ENCODE measurements around the gene OGDHL. TPM values are rescaled to one million over a fixed set of nuclear protein-coding genes. Genes with fewer than 3 reads are reported as not detected.
"Not testable (repeated sequence)": the region's sequence is repeated elsewhere in the genome, so short reads cannot be mapped to it uniquely, and the experiment has no call there.

Gene OGDHL
- total RNA-seq, 2 experiments from 2014 or later: not detected

DNA sequence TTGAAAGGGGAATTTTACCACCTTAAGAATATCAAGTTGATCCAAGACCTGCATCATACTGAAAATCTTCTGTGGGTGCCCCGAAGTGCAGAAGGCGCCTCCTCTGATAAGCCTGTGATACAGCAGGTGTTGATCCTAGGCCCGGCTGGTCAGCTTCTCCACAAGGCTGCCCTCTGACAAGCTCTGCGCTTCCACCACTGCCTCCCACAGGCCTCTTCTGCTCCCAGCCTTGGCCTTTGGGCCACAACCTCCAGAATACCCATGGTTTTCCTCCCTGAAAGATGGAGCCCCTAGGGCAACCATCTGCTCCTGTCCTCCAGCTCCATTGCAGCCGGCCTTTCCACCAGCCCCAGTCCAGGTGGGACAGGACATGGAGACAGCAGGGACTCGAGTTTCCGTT is 5.6 kb upstream of the OGDHL start:
- Mint-ChIP-seq H3K27me3 (peaks cover 47% of the 10 kb centered on the region), H3K36me3 (no peaks in the 10 kb centered on the region), H3K4me1 (peaks cover 7% of the 10 kb centered on the region), H3K27ac (no peak overlapping the region), H3K9me3 (no peaks in the 10 kb centered on the region), H3K4me3 (no peak overlapping the region)
- no peak for DNase-seq
- POLR2A ChIA-PET: no interaction called here
- no peak for ATAC-seq (ENCODE audit: low read depth)

- DNase-seq (no peak), ATAC-seq (ENCODE audit: low read depth) (no peak)
- POLR2A ChIA-PET: no interaction called here
- H3K4me3 Mint-ChIP-seq: no peak overlapping the region
- no peak overlapping the region for H3K27ac Mint-ChIP-seq
- H3K9me3 Mint-ChIP-seq: no peaks in the 10 kb centered on the region
- H3K27me3 Mint-ChIP-seq: peaks cover 42% of the 10 kb centered on the region
- no peaks in the 10 kb centered on the region for H3K36me3 Mint-ChIP-seq
- peaks cover 6% of the 10 kb centered on the region for H3K4me1 Mint-ChIP-seq
Observed at GRCh38 chr10:49766484-49766883, 4.4 kb upstream of the OGDHL start.

- Mint-ChIP-seq H3K4me3 (peak overlapping the region; percentile 51), H3K27me3 (peaks cover 23% of the 10 kb centered on the region)
- POLR2A ChIA-PET: no interaction called here
Observed at GRCh38 chr10:49762566-49762877, 399 bp upstream of the OGDHL start.

DNA sequence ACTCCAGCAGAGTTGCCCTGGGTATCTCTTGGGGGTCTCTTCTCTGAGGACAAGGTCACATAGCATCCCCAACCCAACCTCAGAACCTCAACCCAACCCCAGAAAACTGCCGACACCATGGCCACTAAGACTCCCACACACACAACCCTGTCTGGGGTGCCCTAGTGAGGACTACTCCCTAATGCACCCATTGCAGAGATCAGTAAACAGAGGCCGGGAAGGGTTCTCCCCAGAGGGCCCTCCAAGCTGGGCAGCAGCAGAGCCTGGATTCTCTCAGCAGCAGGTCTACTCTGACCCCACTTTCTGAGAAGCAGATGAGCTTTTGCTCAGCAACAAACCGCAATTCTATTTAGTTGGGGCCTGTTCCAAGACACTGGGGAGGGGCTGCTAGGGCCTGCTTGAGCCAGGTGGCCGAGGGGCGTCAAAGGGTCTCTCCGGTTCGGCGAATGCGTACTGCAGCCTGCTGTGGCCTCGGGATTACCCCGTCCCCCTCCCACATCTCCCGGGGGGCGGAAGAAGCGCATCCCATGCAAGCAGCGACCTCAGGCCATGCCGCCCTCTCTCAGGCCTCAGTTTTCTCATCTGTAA is 828 bp downstream of the OGDHL start:
- POLR2A ChIA-PET: no interaction called here
- H3K36me3 Mint-ChIP-seq: no peaks in the 10 kb centered on the region
- H3K4me3 Mint-ChIP-seq: no peak overlapping the region
- H3K27ac Mint-ChIP-seq: no peak overlapping the region
- no peaks in the 10 kb centered on the region for H3K9me3 Mint-ChIP-seq
- H3K27me3 Mint-ChIP-seq: peaks cover 16% of the 10 kb centered on the region
- no peak for ATAC-seq (ENCODE audit: low read depth)
- no peak for DNase-seq
- H3K4me1 Mint-ChIP-seq: peaks cover 1% of the 10 kb centered on the region

More at GRCh38 chr10:49762566-49762877, 399 bp upstream of the OGDHL start:
- no peaks in the 10 kb centered on the region for H3K9me3 Mint-ChIP-seq
- H3K4me1 Mint-ChIP-seq: peaks cover 1% of the 10 kb centered on the region
- ATAC-seq (ENCODE audit: low read depth): no peak
- H3K27ac Mint-ChIP-seq: no peak overlapping the region
- no peaks in the 10 kb centered on the region for H3K36me3 Mint-ChIP-seq
- DNase-seq: no peak

DNA sequence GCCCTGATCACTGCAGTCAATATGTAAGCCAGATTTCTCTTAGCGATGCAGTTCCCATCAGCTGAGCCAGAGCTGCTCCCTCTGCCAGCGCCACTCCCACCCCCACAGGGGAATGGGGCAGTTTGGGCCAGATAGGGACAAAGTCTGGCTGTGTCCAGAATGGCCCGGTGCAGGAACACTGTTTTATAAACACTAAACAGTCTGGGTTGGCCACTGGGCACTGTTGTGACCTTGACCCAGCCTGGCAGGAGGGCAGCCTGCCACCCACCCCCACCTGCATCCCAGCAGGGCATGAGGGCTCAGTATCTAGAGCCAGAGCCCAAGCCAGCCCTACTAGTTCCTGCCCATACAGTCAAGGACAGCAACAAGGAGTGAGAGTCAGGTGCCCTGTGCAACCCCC is 1.3 kb downstream of the OGDHL start:
- no peaks in the 10 kb centered on the region for H3K9me3 Mint-ChIP-seq
- no peak for ATAC-seq (ENCODE audit: low read depth)
- no peak overlapping the region for H3K27ac Mint-ChIP-seq
- no peak overlapping the region for H3K4me3 Mint-ChIP-seq
- POLR2A ChIA-PET: no interaction called here
- no peaks in the 10 kb centered on the region for H3K36me3 Mint-ChIP-seq
- no peak for DNase-seq
- peaks cover 1% of the 10 kb centered on the region for H3K4me1 Mint-ChIP-seq
- H3K27me3 Mint-ChIP-seq: peaks cover 16% of the 10 kb centered on the region

GRCh38 chr10:49759787-49760551 is 2.2 kb downstream of the OGDHL start:
- POLR2A ChIA-PET: no interaction called here
- Mint-ChIP-seq H3K27ac (no peak overlapping the region), H3K4me3 (no peak overlapping the region), H3K9me3 (no peaks in the 10 kb centered on the region), H3K4me1 (peaks cover 1% of the 10 kb centered on the region), H3K36me3 (no peaks in the 10 kb centered on the region), H3K27me3 (peaks cover 16% of the 10 kb centered on the region)
- DNase-seq (no peak), ATAC-seq (ENCODE audit: low read depth) (no peak)

- H3K27ac Mint-ChIP-seq: no peak overlapping the region
- H3K9me3 Mint-ChIP-seq: no peaks in the 10 kb centered on the region
- H3K27me3 Mint-ChIP-seq: peaks cover 15% of the 10 kb centered on the region
- peaks cover 1% of the 10 kb centered on the region for H3K4me1 Mint-ChIP-seq
- POLR2A ChIA-PET: no interaction called here
- H3K36me3 Mint-ChIP-seq: no peaks in the 10 kb centered on the region
- no peak for DNase-seq
- H3K4me3 Mint-ChIP-seq: no peak overlapping the region
- ATAC-seq (ENCODE audit: low read depth): no peak
Observed at GRCh38 chr10:49758249-49758930, 3.7 kb downstream of the OGDHL start.

- no peaks in the 10 kb centered on the region for H3K4me1 Mint-ChIP-seq
- no peak for ATAC-seq (ENCODE audit: low read depth)
- H3K27me3 Mint-ChIP-seq: peaks cover 6% of the 10 kb centered on the region
- H3K4me3 Mint-ChIP-seq: no peak overlapping the region
- H3K9me3 Mint-ChIP-seq: no peaks in the 10 kb centered on the region
- DNase-seq: no peak
- H3K27ac Mint-ChIP-seq: no peak overlapping the region
- H3K36me3 Mint-ChIP-seq: no peaks in the 10 kb centered on the region
- POLR2A ChIA-PET: no interaction called here
Observed at GRCh38 chr10:49756641-49757040, 5.5 kb downstream of the OGDHL start.

- Mint-ChIP-seq H3K4me3 (no peak overlapping the region), H3K27me3 (peaks cover 4% of the 10 kb centered on the region)
- POLR2A ChIA-PET: no interaction called here
Observed at GRCh38 chr10:49756031-49756430, 6.1 kb downstream of the OGDHL start.

GRCh38 chr10:49754951-49755350 is 7.2 kb downstream of the OGDHL start:
- H3K4me1 Mint-ChIP-seq; DNase-seq; H3K36me3 Mint-ChIP-seq; POLR2A ChIA-PET; H3K9me3 Mint-ChIP-seq; ATAC-seq (ENCODE audit: low read depth); H3K27me3 Mint-ChIP-seq; H3K27ac Mint-ChIP-seq; H3K4me3 Mint-ChIP-seq: not testable (repeated sequence)

More at GRCh38 chr10:49756031-49756430, 6.1 kb downstream of the OGDHL start:
- no peak overlapping the region for H3K27ac Mint-ChIP-seq
- H3K36me3 Mint-ChIP-seq: no peaks in the 10 kb centered on the region
- ATAC-seq (ENCODE audit: low read depth): no peak
- H3K9me3 Mint-ChIP-seq: no peaks in the 10 kb centered on the region
- no peaks in the 10 kb centered on the region for H3K4me1 Mint-ChIP-seq
- no peak for DNase-seq

DNA sequence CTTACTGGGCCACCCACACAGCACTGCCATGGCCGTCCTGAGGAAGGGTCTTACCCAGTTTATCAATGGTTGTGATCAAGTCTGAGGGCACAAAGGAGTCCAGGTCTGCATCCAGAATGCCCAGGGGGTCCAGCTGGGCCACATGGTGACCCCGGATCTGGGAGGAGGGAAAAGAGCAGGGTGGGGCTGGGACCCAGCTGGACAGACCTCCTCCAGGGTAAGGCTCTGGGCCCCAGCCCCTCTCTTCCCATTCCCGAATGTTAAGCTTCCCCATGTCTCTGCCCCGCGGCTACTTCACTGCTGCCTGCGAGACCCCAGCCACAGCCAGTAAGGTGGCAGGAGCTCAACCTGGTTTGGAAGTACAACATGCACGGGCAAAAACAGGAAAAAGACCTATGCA is 9.5 kb downstream of the OGDHL start:
- POLR2A ChIA-PET: no interaction called here
- Mint-ChIP-seq H3K27me3 (peaks cover 2% of the 10 kb centered on the region), H3K4me1 (no peaks in the 10 kb centered on the region), H3K9me3 (no peaks in the 10 kb centered on the region), H3K4me3 (no peak overlapping the region), H3K36me3 (no peaks in the 10 kb centered on the region), H3K27ac (no peak overlapping the region)
- ATAC-seq (ENCODE audit: low read depth): no peak
- DNase-seq: no peak

DNA sequence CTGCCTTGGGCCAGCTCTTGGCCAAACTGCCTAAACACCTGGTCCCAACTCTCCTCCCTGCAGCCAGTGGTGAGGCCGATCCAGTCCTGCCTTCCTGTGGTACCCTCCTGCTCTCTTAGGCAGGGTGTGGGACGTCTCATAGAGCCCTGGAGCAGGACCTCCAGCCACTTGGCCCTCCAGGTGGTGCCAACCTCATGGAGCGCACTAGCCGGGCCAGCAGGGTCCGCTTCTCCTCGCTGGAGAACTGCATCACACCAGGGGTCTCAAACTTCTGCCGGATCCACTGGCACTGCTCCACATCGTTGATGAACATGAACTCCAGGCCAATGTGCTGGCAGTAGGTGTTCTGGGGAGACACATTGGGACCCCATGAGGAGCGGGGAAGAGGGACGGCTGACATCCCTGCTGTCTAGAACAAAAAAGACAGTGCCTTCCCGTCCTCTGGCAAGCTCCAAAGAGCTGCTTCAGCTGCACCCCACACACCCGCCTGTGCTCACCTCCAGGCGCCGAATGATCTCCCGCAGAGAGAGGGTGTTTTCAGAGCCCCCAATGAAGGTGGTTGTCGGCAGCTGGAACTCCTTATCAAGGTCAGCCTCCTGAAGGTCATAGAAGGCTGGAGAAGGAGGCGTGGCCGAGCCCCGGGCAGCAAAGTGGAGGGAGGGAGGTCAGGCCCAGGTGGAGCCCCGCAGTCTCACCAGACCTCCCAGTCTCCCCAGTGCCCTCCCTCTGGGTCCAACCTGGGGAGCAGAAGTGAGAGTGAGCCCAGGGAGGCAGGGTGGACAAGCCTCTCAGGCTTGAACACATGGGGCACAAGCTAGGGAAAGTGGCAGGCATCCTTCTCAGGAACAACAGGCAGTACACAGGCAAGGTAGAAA is 10.2 kb downstream of the OGDHL start:
- Mint-ChIP-seq H3K27ac (no peak overlapping the region), H3K4me1 (no peaks in the 10 kb centered on the region), H3K9me3 (no peaks in the 10 kb centered on the region), H3K27me3 (peaks cover 2% of the 10 kb centered on the region), H3K4me3 (no peak overlapping the region), H3K36me3 (no peaks in the 10 kb centered on the region)
- ATAC-seq (ENCODE audit: low read depth) (no peak), DNase-seq (no peak)
- POLR2A ChIA-PET: no interaction called here

DNA sequence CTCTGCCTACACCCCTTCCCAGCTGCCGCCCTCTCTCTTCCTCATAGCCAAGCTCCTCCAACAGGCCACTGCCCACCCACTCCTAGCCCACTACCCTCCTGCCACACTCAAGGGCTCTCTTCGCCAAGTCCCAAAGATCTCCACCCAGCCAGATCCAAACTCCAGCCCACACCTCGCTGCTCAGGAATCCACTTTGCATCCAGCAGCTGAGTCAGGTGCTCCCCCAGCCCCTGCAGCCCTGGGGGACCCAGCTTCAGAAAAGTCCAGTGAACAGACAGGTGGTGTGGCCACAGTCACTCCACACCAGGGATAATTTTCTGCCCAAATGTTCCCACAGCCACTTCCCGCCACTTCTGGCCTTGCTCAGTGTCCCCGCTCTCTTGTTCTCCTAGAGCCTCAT is 10.9 kb downstream of the OGDHL start:
- DNase-seq (no peak), ATAC-seq (ENCODE audit: low read depth) (no peak)
- POLR2A ChIA-PET: no interaction called here
- no peaks in the 10 kb centered on the region for H3K9me3 Mint-ChIP-seq
- peaks cover 2% of the 10 kb centered on the region for H3K27me3 Mint-ChIP-seq
- no peaks in the 10 kb centered on the region for H3K36me3 Mint-ChIP-seq
- H3K4me3 Mint-ChIP-seq: no peak overlapping the region
- no peak overlapping the region for H3K27ac Mint-ChIP-seq
- no peaks in the 10 kb centered on the region for H3K4me1 Mint-ChIP-seq
